ENCODE results near the gene PPP3CA. TPM values are rescaled to one million over a fixed set of nuclear protein-coding genes. Genes with fewer than 3 reads are reported as not detected.
A peak's percentile ranks its signal among the peaks of the same experiment; 100 is the strongest.

The PPP3CA gene
- total and polyA plus RNA-seq, 3 donors from 2014 or later: 19.1 to 44.5 (median 39.1) TPM

DNA sequence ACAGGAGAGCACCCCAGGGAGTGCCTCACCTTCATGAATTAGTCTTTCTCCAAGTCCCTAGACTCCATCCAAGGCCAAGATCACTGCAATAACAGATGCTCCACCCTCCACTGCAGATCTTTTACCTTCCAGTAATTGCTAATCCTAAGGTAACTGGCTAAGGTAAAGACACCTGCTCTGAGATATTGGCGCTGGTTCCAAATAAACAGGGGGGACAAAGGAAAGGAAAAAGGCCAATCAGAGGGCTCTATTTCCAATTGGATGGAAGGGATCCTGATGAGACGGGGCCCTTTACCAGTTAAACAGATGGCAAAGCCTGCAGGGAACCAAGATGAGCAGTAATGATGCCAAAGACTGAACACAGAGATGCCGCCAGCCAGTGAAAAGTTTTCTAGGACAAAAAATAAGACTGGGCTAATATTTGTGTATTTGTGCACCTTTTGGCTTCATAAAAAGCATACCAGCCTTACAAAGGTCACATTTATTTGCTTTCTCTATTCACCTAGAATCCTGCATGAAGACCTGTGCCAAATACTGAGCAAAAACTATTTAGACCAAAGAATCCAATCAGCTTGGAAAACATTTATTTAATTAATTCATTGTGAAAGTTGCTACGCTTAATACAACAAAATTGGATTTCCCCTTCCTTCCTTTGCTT, 148.5 kb downstream of the PPP3CA start:
- 66 to 75% methylated on average over 4 of the region's 4 CpGs for WGBS, 2 donors

DNA sequence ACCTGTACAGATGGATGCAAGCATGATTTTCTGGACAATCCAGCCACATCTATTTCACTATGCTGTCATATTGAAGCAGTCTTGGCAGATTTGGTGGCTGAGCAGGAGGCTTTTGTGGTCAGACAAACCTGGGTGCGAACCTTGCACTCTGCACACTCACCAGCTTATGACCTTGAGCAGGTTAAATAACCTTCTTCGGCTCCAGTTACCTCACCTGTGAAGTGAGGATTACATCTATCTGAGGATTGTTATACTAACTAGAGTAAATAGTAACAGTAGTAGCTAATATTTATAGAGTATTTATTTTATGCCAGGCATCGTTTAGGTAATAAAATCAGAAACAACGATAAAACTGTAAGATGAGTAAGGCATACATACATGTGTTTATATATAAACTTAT, 150.0 kb downstream of the PPP3CA start:
- intact Hi-C loops (cut with DNase I; ENCODE audit: low total_unique reads): no loop called here
- no peak for TF ChIP-seq POLR2A (IDR thresholded peaks at IDR 0.05)
- TF ChIP-seq, protein P1, sequence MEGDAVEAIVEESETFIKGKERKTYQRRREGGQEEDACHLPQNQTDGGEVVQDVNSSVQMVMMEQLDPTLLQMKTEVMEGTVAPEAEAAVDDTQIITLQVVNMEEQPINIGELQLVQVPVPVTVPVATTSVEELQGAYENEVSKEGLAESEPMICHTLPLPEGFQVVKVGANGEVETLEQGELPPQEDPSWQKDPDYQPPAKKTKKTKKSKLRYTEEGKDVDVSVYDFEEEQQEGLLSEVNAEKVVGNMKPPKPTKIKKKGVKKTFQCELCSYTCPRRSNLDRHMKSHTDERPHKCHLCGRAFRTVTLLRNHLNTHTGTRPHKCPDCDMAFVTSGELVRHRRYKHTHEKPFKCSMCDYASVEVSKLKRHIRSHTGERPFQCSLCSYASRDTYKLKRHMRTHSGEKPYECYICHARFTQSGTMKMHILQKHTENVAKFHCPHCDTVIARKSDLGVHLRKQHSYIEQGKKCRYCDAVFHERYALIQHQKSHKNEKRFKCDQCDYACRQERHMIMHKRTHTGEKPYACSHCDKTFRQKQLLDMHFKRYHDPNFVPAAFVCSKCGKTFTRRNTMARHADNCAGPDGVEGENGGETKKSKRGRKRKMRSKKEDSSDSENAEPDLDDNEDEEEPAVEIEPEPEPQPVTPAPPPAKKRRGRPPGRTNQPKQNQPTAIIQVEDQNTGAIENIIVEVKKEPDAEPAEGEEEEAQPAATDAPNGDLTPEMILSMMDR (IDR thresholded peaks at IDR 0.05): no peak
- no peak overlapping the region for H3K4me3 ChIP-seq
- DNase-seq: no peak
- H3K27me3 ChIP-seq: no peaks in the 10 kb centered on the region
- WGBS, 2 donors: 91 to 92% methylated on average over 4 of the region's 4 CpGs
- no peaks in the 10 kb centered on the region for H3K9me3 ChIP-seq
- no peak overlapping the region for H3K27ac ChIP-seq
- H3K36me3 ChIP-seq (ENCODE audit: low read depth, missing control alignments): no peaks in the 10 kb centered on the region
- peaks cover 7% of the 10 kb centered on the region for H3K4me1 ChIP-seq

More for the DNA sequence above, 148.5 kb downstream of the PPP3CA start:
- Histone ChIP-seq H3K27ac (no peak overlapping the region), H3K4me3 (no peak overlapping the region), H3K27me3 (no peaks in the 10 kb centered on the region), H3K4me1 (peaks cover 7% of the 10 kb centered on the region), H3K36me3 (ENCODE audit: low read depth, missing control alignments) (no peaks in the 10 kb centered on the region), H3K9me3 (no peaks in the 10 kb centered on the region)
- intact Hi-C loops (cut with DNase I; ENCODE audit: low total_unique reads): no loop called here
- TF ChIP-seq, protein P1 (IDR thresholded peaks at IDR 0.05): no peak
- TF ChIP-seq POLR2A (IDR thresholded peaks at IDR 0.05): no peak
- DNase-seq: no peak

DNA sequence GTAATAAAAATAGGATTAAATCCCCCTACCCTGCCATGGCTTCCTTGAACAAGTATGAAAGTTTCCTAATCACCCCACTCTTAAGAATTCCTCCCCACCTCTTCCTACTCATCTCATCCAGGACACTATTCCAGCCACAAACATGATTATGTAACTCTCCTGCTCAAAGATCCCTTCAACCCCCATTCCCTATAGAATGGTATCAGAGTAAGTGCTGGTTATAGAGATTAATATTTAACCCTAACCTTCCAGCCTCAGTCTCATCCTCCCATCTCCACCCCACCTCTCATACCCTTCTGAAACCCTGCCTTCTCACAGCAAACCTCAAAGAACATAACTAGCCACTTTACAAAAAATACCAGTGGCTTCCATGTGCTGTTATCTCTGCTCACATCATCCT, 155.1 kb downstream of the PPP3CA start:
- Histone ChIP-seq H3K4me1 (peaks cover 8% of the 10 kb centered on the region), H3K27ac (peak overlapping the region in 1 of 2 donors; percentile 76), H3K27me3 (no peaks in the 10 kb centered on the region), H3K4me3 (no peak overlapping the region), H3K36me3 (ENCODE audit: low read depth, missing control alignments) (no peaks in the 10 kb centered on the region), H3K9me3 (no peaks in the 10 kb centered on the region)
- no peak for DNase-seq
- intact Hi-C loops (cut with DNase I; ENCODE audit: low total_unique reads): no loop called here
- TF ChIP-seq POLR2A (IDR thresholded peaks at IDR 0.05): no peak
- TF ChIP-seq, protein P1 (IDR thresholded peaks at IDR 0.05): no peak

DNA sequence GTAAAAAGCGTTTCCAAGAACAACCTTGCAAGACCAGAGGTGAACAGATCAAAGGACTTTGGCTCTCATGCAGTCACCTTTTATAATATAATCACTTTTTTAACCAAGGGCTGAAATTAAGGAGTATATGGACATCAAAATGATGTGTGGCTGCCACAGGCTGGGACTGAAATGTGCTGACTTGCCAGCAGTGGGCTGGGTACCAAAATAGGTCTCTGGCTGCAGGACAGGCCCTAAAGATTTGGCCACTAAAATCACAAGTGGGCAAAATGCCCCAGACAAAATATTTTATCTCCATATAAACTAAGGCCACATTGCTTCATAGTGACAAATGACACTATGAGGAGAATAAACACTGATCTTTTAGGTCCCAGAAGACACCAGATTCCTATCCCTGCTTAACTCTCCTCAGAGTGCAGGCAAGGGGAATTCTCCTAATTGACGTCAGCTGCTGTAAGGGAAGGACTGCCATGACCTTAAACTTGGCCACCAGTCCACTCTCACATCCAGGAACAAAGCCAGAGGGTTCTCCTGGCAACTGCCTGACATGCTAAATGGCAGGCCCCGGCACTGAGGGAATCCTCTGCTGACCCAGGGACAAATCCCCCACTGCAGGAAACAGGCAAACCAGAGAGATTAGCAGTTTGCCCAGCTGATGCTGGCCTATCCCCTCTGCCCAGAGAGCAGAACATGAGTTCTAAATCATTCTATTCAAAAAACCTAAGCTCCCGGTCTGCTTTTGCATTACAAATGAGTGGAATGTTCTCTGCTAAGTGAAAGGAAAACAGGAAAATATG, 155.8 kb downstream of the PPP3CA start:
- TF ChIP-seq, protein P1 (IDR thresholded peaks at IDR 0.05): no peak
- TF ChIP-seq POLR2A (IDR thresholded peaks at IDR 0.05): no peak
- Histone ChIP-seq H3K4me3 (no peak overlapping the region), H3K36me3 (ENCODE audit: low read depth, missing control alignments) (no peaks in the 10 kb centered on the region), H3K27me3 (no peaks in the 10 kb centered on the region), H3K27ac (peak overlapping the region; percentile 51 to 76), H3K4me1 (peaks cover 8% of the 10 kb centered on the region), H3K9me3 (no peaks in the 10 kb centered on the region)
- 47% methylated on average over 4 of the region's 4 CpGs for WGBS, 2 donors
- intact Hi-C loops (cut with DNase I; ENCODE audit: low total_unique reads): no loop called here
- DNase-seq: peak; percentile 80
